Measurements from ENCODE around the gene IRF2BPL. TPM values are rescaled to one million over a fixed set of nuclear protein-coding genes. Genes with fewer than 3 reads are reported as not detected.
A peak's percentile ranks its signal among the peaks of the same experiment; 100 is the strongest.

Gene IRF2BPL
- total and polyA plus RNA-seq, 2 of the 8 experiments (the other 6 are each of a cell fraction or from before 2014, with no cell fraction given): 18.8 to 57.0 TPM

GRCh38 chr14:77000340-77001270, 27.9 kb downstream of the IRF2BPL start:
- peak overlapping the region; percentile 76 for H2AK5ac ChIP-seq (ENCODE audit: low read depth, low read length)
- H4K5ac ChIP-seq (ENCODE audit: insufficient read length, low read depth, low read length): no peak overlapping the region
- H3K14ac ChIP-seq (ENCODE audit: insufficient read length): no peak overlapping the region
- no peaks in the 10 kb centered on the region for H3K79me1 ChIP-seq (ENCODE audit: low read depth, low read length)
- no peak overlapping the region for H3K4me3 ChIP-seq (ENCODE audit: extremely low read depth in 1 of 4, insufficient read depth in 2 of 4, low read depth in 3 of 4, low read length in 4 of 4)
- no peaks in the 10 kb centered on the region for H3K79me2 ChIP-seq (ENCODE audit: control insufficient read depth in 1 of 2, insufficient read depth in 2 of 2, low read length in 2 of 2)
- H3K27ac ChIP-seq (ENCODE audit: low read depth, low read length): no peak overlapping the region
- no peaks in the 10 kb centered on the region for H3K9me3 ChIP-seq (ENCODE audit: insufficient read depth in 2 of 2, low read depth in 1 of 2, low read length in 1 of 2)
- WGBS, 2 experiments (ENCODE audit: extremely low coverage in 1 of 2, insufficient coverage in 1 of 2, insufficient read length in 1 of 2, insufficient replicate concordance in 2 of 2, low coverage in 1 of 2, low lambda C conversion rate in 2 of 2, missing lambda C conversion rate in 1 of 2): 85% methylated on average over 31 of the region's 33 CpGs; no CpG with 5 or more reads in 1 of the 2 experiments
- peak overlapping the region; percentile 9; the same call in 1 of the 2 replicates for H2BK20ac ChIP-seq (ENCODE audit: low read length)
- DNase-seq (ENCODE audit: low read depth in 1 of 2, low spot score in 2 of 2) (no peak), FAIRE-seq (no peak)
- TF ChIP-seq TBP (IDR thresholded peaks at IDR 0.05; ENCODE audit: low read depth, low read length): no peak
- TF ChIP-seq JUN (IDR thresholded peaks at IDR 0.05; ENCODE audit: low read depth, low read length): no peak
- no peak for TF ChIP-seq SP2 (IDR thresholded peaks at IDR 0.05; ENCODE audit: low read length)
- no peak for TF ChIP-seq YY1 (IDR thresholded peaks at IDR 0.05; ENCODE audit: low read depth, low read length)
- no peak overlapping the region for H3K56ac ChIP-seq (replicated peaks; ENCODE audit: insufficient read length, low read depth, low read length)
- no peak overlapping the region for H3K23ac ChIP-seq (ENCODE audit: insufficient read length)
- no peaks in the 10 kb centered on the region for H3K36me3 ChIP-seq (ENCODE audit: control insufficient read depth in 2 of 4, insufficient read depth in 4 of 4, low read length in 3 of 4)
- H2BK120ac ChIP-seq (replicated peaks; ENCODE audit: low read depth, low read length): no peak overlapping the region
- peak overlapping the region; percentile 95; the same call in 1 of the 2 replicates for H2BK12ac ChIP-seq (ENCODE audit: low read depth, low read length)
- peaks cover 0 to 1% (median 0%) of the 10 kb centered on the region in 4 experiments; a peak in 1 of 7 replicates for H3K27me3 ChIP-seq (replicated peaks in 1 of 4; ENCODE audit: control insufficient read depth in 3 of 4, extremely low read depth in 1 of 4, insufficient read depth in 3 of 4, low read length in 3 of 4)
- peak overlapping the region; percentile 56 for H4K91ac ChIP-seq (replicated peaks; ENCODE audit: insufficient read length, low read length)
- no peak overlapping the region for H3K4me2 ChIP-seq (ENCODE audit: insufficient read depth in 1 of 2, low read depth in 2 of 2, low read length in 2 of 2)
- H4K8ac ChIP-seq (ENCODE audit: extremely low read depth, insufficient read depth, low read length): peak overlapping the region; percentile 31; the same call in 1 of the 2 replicates
- H2BK15ac ChIP-seq (ENCODE audit: low read length): peak overlapping the region; percentile 88
- H4K20me1 ChIP-seq (replicated peaks in 1 of 2; ENCODE audit: control insufficient read depth in 1 of 2, insufficient read depth in 2 of 2, low read length in 2 of 2): no peaks in the 10 kb centered on the region
- CTCF ChIA-PET (ENCODE audit: partially characterized antibody): interaction anchor here (0.6 to 3.7 kb wide), 12 partner anchors 9 to 1932 kb away, joined by 3 to 12 read pairs (median 4); no protein-coding TSS in a partner anchor
- H3K4me1 ChIP-seq (replicated peaks in 1 of 4; ENCODE audit: control insufficient read depth in 3 of 4, insufficient read depth in 4 of 4, low read length in 3 of 4): peaks cover 11 to 28% (median 18%) of the 10 kb centered on the region in 4 experiments
- H3K18ac ChIP-seq (ENCODE audit: extremely low read depth, low read length): peak overlapping the region; percentile 90
- H3K23me2 ChIP-seq (ENCODE audit: low read depth, low read length): no peaks in the 10 kb centered on the region
- H2AFZ ChIP-seq (ENCODE audit: low read length): peak overlapping the region; percentile 46; the same call in 1 of the 2 replicates
- peak overlapping the region; percentile 89; the same call in 1 of the 2 replicates for H2BK5ac ChIP-seq (ENCODE audit: low read depth, low read length)
- H3K9ac ChIP-seq (replicated peaks in 1 of 4; ENCODE audit: extremely low read depth in 1 of 4, low read depth in 3 of 4, low read length in 3 of 4): no peak overlapping the region
- H3K4ac ChIP-seq (replicated peaks; ENCODE audit: insufficient read length, low read depth, low read length): peak overlapping the region; percentile 4
- POLR2A ChIA-PET (ENCODE audit: partially characterized antibody): interaction anchor here (0.7 to 1.5 kb wide), 3 partner anchors 23 to 78 kb away, joined by 3 to 4 read pairs (median 3); no protein-coding TSS in a partner anchor
